H9 (cell line): ENCODE data around the gene PSMG2. TPM values are rescaled to one million over a fixed set of nuclear protein-coding genes. Genes with fewer than 3 reads are reported as not detected.

Experiments
- DNase-seq: peaks from one replicate; pipeline ENCODE4 v3.0.0-alpha.2; 2017
- H2AFZ ChIP-seq: one replicate; pipeline ENCODE4 v1.6.1; 2013; ENCODE audit warnings: mild to moderate bottlenecking, low read length, control low read depth, moderate library complexity
- H2AK5ac ChIP-seq: 2 replicates; pipeline ENCODE4 v1.6.1; 2013; ENCODE audit warnings: low read length, control low read depth, mixed read lengths; ENCODE audit not compliant: insufficient read length
- H2BK120ac ChIP-seq: one replicate; pipeline ENCODE4 v1.6.1; 2013; ENCODE audit warnings: low read depth, mild to moderate bottlenecking, low read length, control low read depth, inconsistent platforms; ENCODE audit not compliant: poor library complexity, severe bottlenecking
- H2BK12ac ChIP-seq: 2 replicates; pipeline ENCODE4 v1.6.1; 2013; ENCODE audit warnings: low read length, control low read depth, mixed read lengths, low read depth; ENCODE audit not compliant: insufficient read length
- H2BK15ac ChIP-seq: 2 replicates; pipeline ENCODE4 v1.6.1; 2013; ENCODE audit warnings: low read depth, low read length, control low read depth
- H2BK20ac ChIP-seq: one replicate; pipeline ENCODE4 v1.6.1; 2013; ENCODE audit warnings: low read depth, mild to moderate bottlenecking, low read length, control low read depth, inconsistent platforms; ENCODE audit not compliant: poor library complexity, severe bottlenecking
- H2BK5ac ChIP-seq: 2 replicates; pipeline ENCODE4 v1.6.1; 2013; ENCODE audit warnings: low read length, control low read depth, mixed read lengths; ENCODE audit not compliant: insufficient read length
- H3K14ac ChIP-seq: 2 replicates; pipeline ENCODE4 v1.6.1; 2013; ENCODE audit warnings: low read length, control low read depth; ENCODE audit not compliant: insufficient read depth
- H3K18ac ChIP-seq: 2 replicates; pipeline ENCODE4 v1.6.1; 2013; ENCODE audit warnings: low read depth, mild to moderate bottlenecking, mixed read lengths, low read length, control low read depth; ENCODE audit not compliant: insufficient read length
- H3K23ac ChIP-seq: 2 replicates; pipeline ENCODE4 v1.6.1; 2013; ENCODE audit warnings: low read length, control low read depth, mixed read lengths, low read depth; ENCODE audit not compliant: insufficient read length
- H3K23me2 ChIP-seq: 2 replicates; pipeline ENCODE4 v1.6.1; 2013; ENCODE audit warnings: low read depth, mild to moderate bottlenecking, mixed read lengths, low read length, control low read depth; ENCODE audit not compliant: insufficient read length, poor library complexity, severe bottlenecking
- H3K27ac ChIP-seq: 2 replicates; pipeline ENCODE4 v1.5.1; 2013; ENCODE audit warnings: low read length, control low read depth, mixed read lengths, low read depth; ENCODE audit not compliant: insufficient read length
- H3K27me3 ChIP-seq: 2 replicates; pipeline ENCODE4 v1.6.1; 2013; ENCODE audit warnings: low read length, control low read depth, inconsistent platforms; ENCODE audit not compliant: insufficient read depth
- H3K4ac ChIP-seq: 2 replicates; pipeline ENCODE4 v1.6.1; 2013; ENCODE audit warnings: low read depth, mild to moderate bottlenecking, control low read depth, inconsistent platforms, low read length, moderate library complexity
- H3K4me1 ChIP-seq: 2 replicates; pipeline ENCODE4 v1.6.1; 2013; ENCODE audit warnings: low read length, control low read depth, inconsistent platforms; ENCODE audit not compliant: insufficient read depth
- H3K4me2 ChIP-seq: 2 replicates; pipeline ENCODE4 v1.6.1; 2013; ENCODE audit warnings: low read length, control low read depth, mixed read lengths; ENCODE audit not compliant: insufficient read length, insufficient read depth
- H3K56ac ChIP-seq: 2 replicates; pipeline ENCODE4 v1.6.1; 2013; ENCODE audit warnings: low read depth, mild to moderate bottlenecking, mixed read lengths, low read length, control low read depth; ENCODE audit not compliant: insufficient read length
- H3K79me1 ChIP-seq: 2 replicates; pipeline ENCODE4 v1.6.1; 2013; ENCODE audit warnings: low read depth, mild to moderate bottlenecking, moderate library complexity, low read length, control low read depth, inconsistent platforms; ENCODE audit not compliant: insufficient read depth, poor library complexity, severe bottlenecking
- H3K79me2 ChIP-seq: 2 replicates; pipeline ENCODE4 v1.6.1; 2013; ENCODE audit warnings: low read length, control low read depth, inconsistent platforms; ENCODE audit not compliant: insufficient read depth
- H3K9ac ChIP-seq: 2 replicates; pipeline ENCODE4 v1.6.1; 2013; ENCODE audit warnings: low read length, control low read depth, mixed read lengths; ENCODE audit not compliant: insufficient read length; ENCODE audit errors: extremely low read depth
- H3K9me3 ChIP-seq: one replicate; pipeline ENCODE4 v1.6.1; 2013; ENCODE audit warnings: low read depth, low read length, inconsistent platforms; ENCODE audit not compliant: control insufficient read depth
- H3T11ph ChIP-seq: one replicate; pipeline ENCODE4 v1.6.1; 2013; ENCODE audit warnings: mild to moderate bottlenecking, low read length, control low read depth, inconsistent platforms
- H4K20me1 ChIP-seq: one replicate; pipeline ENCODE4 v1.6.1; 2013; ENCODE audit not compliant: control insufficient read depth, insufficient read length, insufficient read depth
- H4K5ac ChIP-seq: 2 replicates; pipeline ENCODE4 v1.6.1; 2013; ENCODE audit warnings: low read depth, mild to moderate bottlenecking, mixed read lengths, low read length, control low read depth; ENCODE audit not compliant: insufficient read length
- H4K8ac ChIP-seq: replicated peaks from 2 replicates; pipeline ENCODE4 v1.6.1; 2013; ENCODE audit warnings: low read length, control low read depth, mixed read lengths, low read depth; ENCODE audit not compliant: insufficient read length
- H4K91ac ChIP-seq: 2 replicates; pipeline ENCODE4 v1.6.1; 2013; ENCODE audit warnings: low read depth, mild to moderate bottlenecking, moderate library complexity, mixed read lengths, low read length, control low read depth; ENCODE audit not compliant: insufficient read length
- H3K27ac Mint-ChIP-seq, 3 experiments: 2 replicates in 2 of 3; 3 replicates in 1 of 3; pipeline ENCODE4 v1.8.0; 2020 to 2021; ENCODE audit warnings: mixed read lengths in 3 of 3, mild to moderate bottlenecking in 1 of 3, moderate library complexity in 1 of 3
- H3K27me3 Mint-ChIP-seq: 2 replicates; pipeline ENCODE4 v1.8.0; 2021; ENCODE audit warnings: low read depth, mild to moderate bottlenecking, moderate library complexity, mixed read lengths
- H3K36me3 Mint-ChIP-seq, 3 experiments: 2 replicates in 2 of 3; 3 replicates in 1 of 3; pipeline ENCODE4 v1.8.0; 2020 to 2021; ENCODE audit warnings: low read depth in 3 of 3, mixed read lengths in 3 of 3; ENCODE audit not compliant: insufficient read depth in 1 of 3
- H3K4me1 Mint-ChIP-seq, 2 experiments: 2 replicates each; pipeline ENCODE4 v1.8.0; 2020; ENCODE audit warnings: mixed read lengths in 2 of 2
- H3K4me3 Mint-ChIP-seq, 2 experiments: 2 replicates in 1 of 2; 3 replicates in 1 of 2; pipeline ENCODE4 v1.8.0; 2020 to 2021; ENCODE audit warnings: mild to moderate bottlenecking in 2 of 2, mixed read lengths in 2 of 2, moderate library complexity in 1 of 2
- H3K9me3 Mint-ChIP-seq, 2 experiments: 2 replicates in 1 of 2; 3 replicates in 1 of 2; pipeline ENCODE4 v1.8.0; 2020; ENCODE audit warnings: mild to moderate bottlenecking in 2 of 2, mixed read lengths in 2 of 2, moderate library complexity in 1 of 2
- CTCF ChIP-seq: fragments of 200-600 bp; sonication (generic); conservative IDR thresholded peaks from 3 replicates; pipeline ENCODE4 v1.8.0; 2021; ENCODE audit warnings: antibody characterized with exemption, mild to moderate bottlenecking
- WGBS: extraction: QIAGEN DNeasy Blood & Tissue Kit; methylation state at CpG from one replicate; pipeline ENCODE4 v1.1.7; 2013; ENCODE audit warnings: missing lambda C conversion rate, low lambda C conversion rate, mixed read lengths; ENCODE audit not compliant: insufficient read length; ENCODE audit errors: extremely low coverage; 5-methylcytosine and 5-hydroxymethylcytosine counted together
- total RNA-seq: library from RNA; stranded (reverse); gene quantifications from 2 replicates; pipeline ENCODE4 v1.2.1, GENCODE V29; 2021

Gene PSMG2
- total RNA-seq, 1 experiment from 2014 or later, result 72.2 TPM

GRCh38 chr18:12772111-12772510 is 69.3 kb downstream of the PSMG2 start:
- no CpG with 5 or more reads among the region's 6 CpGs for WGBS

More at GRCh38 chr18:12772111-12772510, 69.3 kb downstream of the PSMG2 start:
- Histone ChIP-seq H3K4me1 (no peaks in the 10 kb centered on the region; the same call in 1 of the 2 replicates), H3K9me3 (no peaks in the 10 kb centered on the region), H2BK120ac (no peak overlapping the region), H2BK20ac (no peak overlapping the region), H4K5ac (no peak overlapping the region), H3K27me3 (no peaks in the 10 kb centered on the region), H4K91ac (no peak overlapping the region), H3K56ac (no peak overlapping the region), H3K14ac (no peak overlapping the region), H3K23ac (no peak overlapping the region), H3K18ac (no peak overlapping the region), H2BK15ac (no peak overlapping the region), H2BK12ac (no peak overlapping the region), H3K79me2 (no peaks in the 10 kb centered on the region), H4K8ac (no peak overlapping the region), H3T11ph (no peak overlapping the region), H2AK5ac (no peak overlapping the region), H3K79me1 (no peaks in the 10 kb centered on the region), H4K20me1 (no peaks in the 10 kb centered on the region), H3K23me2 (no peaks in the 10 kb centered on the region), H2AFZ (no peak overlapping the region), H3K27ac (no peak overlapping the region), H3K9ac (no peak overlapping the region), H2BK5ac (no peak overlapping the region), H3K4me2 (no peak overlapping the region), H3K4ac (no peak overlapping the region)
- peaks cover 0 to 1% of the 10 kb centered on the region in 2 experiments; a peak in 1 of 4 replicates for H3K4me1 Mint-ChIP-seq
- no peak for DNase-seq
- no peak overlapping the region for H3K4me3 Mint-ChIP-seq
- no peaks in the 10 kb centered on the region for H3K27me3 Mint-ChIP-seq
- no peak overlapping the region for H3K27ac Mint-ChIP-seq
- peaks cover 0 to 5% of the 10 kb centered on the region in 2 experiments; a peak in 1 of 5 replicates for H3K9me3 Mint-ChIP-seq
- no peak for TF ChIP-seq CTCF
- H3K36me3 Mint-ChIP-seq, result no peaks in the 10 kb centered on the region; a peak in 2 of 7 replicates
